ENCODE results near the gene MTUS2. TPM values are rescaled to one million over a fixed set of nuclear protein-coding genes. Genes with fewer than 3 reads are reported as not detected.

Gene MTUS2
- polyA plus RNA-seq, 1 donor from 2014 or later, result 4.4 TPM

DNA sequence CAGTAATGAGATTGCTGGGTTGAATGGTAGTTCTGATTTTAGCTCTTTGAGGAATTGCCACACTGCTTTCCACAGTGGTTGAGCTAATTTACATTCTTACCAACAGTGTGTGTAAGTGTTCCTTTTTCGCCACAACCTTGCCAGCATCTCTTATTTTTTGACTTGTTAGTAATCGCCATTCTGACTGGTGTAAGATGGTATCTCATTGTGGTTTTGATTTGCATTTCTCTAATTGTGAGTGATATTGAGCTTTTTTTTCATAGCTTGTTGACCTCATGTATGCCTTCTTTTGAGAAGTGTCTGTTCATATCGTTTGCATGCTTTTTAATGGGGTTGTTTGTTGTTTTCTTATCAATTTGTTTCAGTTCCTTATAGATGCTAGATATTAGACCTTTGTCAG is 245.0 kb downstream of the MTUS2 start:
- no peaks in the 10 kb centered on the region for H3K9me3 ChIP-seq (ENCODE audit: low read length)
- H3K9ac ChIP-seq (ENCODE audit: low read length), result no peak overlapping the region
- H3K79me2 ChIP-seq (replicated peaks; ENCODE audit: insufficient read depth, low read length), result no peaks in the 10 kb centered on the region
- no peak overlapping the region for H3K27ac ChIP-seq (ENCODE audit: low read length)
- H3K4me3 ChIP-seq (ENCODE audit: low read length), result no peak overlapping the region
- TF ChIP-seq EZH2 (IDR thresholded peaks at IDR 0.05; ENCODE audit: borderline replicate concordance, insufficient read depth, low read length, poor library complexity, severe bottlenecking) (no peak), POLR2AphosphoS5 (IDR thresholded peaks at IDR 0.05) (no peak), MXI1 (conservative IDR thresholded peaks at IDR 0.05; ENCODE audit: poor library complexity, severe bottlenecking) (no peak), EP300 (conservative IDR thresholded peaks at IDR 0.05; ENCODE audit: poor library complexity, severe bottlenecking) (no peak), SMC3 (conservative IDR thresholded peaks at IDR 0.05; ENCODE audit: poor library complexity) (no peak), TAF1 (IDR thresholded peaks at IDR 0.05; ENCODE audit: low read depth) (no peak), RAD21 (conservative IDR thresholded peaks at IDR 0.05) (no peak)
- TF ChIP-seq, protein P1, sequence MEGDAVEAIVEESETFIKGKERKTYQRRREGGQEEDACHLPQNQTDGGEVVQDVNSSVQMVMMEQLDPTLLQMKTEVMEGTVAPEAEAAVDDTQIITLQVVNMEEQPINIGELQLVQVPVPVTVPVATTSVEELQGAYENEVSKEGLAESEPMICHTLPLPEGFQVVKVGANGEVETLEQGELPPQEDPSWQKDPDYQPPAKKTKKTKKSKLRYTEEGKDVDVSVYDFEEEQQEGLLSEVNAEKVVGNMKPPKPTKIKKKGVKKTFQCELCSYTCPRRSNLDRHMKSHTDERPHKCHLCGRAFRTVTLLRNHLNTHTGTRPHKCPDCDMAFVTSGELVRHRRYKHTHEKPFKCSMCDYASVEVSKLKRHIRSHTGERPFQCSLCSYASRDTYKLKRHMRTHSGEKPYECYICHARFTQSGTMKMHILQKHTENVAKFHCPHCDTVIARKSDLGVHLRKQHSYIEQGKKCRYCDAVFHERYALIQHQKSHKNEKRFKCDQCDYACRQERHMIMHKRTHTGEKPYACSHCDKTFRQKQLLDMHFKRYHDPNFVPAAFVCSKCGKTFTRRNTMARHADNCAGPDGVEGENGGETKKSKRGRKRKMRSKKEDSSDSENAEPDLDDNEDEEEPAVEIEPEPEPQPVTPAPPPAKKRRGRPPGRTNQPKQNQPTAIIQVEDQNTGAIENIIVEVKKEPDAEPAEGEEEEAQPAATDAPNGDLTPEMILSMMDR (IDR thresholded peaks at IDR 0.05; ENCODE audit: poor library complexity, severe bottlenecking), result no peak
- TF ChIP-seq, protein P2, sequence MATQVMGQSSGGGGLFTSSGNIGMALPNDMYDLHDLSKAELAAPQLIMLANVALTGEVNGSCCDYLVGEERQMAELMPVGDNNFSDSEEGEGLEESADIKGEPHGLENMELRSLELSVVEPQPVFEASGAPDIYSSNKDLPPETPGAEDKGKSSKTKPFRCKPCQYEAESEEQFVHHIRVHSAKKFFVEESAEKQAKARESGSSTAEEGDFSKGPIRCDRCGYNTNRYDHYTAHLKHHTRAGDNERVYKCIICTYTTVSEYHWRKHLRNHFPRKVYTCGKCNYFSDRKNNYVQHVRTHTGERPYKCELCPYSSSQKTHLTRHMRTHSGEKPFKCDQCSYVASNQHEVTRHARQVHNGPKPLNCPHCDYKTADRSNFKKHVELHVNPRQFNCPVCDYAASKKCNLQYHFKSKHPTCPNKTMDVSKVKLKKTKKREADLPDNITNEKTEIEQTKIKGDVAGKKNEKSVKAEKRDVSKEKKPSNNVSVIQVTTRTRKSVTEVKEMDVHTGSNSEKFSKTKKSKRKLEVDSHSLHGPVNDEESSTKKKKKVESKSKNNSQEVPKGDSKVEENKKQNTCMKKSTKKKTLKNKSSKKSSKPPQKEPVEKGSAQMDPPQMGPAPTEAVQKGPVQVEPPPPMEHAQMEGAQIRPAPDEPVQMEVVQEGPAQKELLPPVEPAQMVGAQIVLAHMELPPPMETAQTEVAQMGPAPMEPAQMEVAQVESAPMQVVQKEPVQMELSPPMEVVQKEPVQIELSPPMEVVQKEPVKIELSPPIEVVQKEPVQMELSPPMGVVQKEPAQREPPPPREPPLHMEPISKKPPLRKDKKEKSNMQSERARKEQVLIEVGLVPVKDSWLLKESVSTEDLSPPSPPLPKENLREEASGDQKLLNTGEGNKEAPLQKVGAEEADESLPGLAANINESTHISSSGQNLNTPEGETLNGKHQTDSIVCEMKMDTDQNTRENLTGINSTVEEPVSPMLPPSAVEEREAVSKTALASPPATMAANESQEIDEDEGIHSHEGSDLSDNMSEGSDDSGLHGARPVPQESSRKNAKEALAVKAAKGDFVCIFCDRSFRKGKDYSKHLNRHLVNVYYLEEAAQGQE (IDR thresholded peaks at IDR 0.05; ENCODE audit: borderline replicate concordance), result no peak
- H3F3A ChIP-seq (ENCODE audit: insufficient read depth, low read length, poor library complexity, severe bottlenecking), result no peaks in the 10 kb centered on the region
- H3K36me3 ChIP-seq (ENCODE audit: insufficient read depth, low read length), result no peaks in the 10 kb centered on the region
- no peak overlapping the region for H2AFZ ChIP-seq (ENCODE audit: low read depth, low read length)
- H3K27me3 ChIP-seq (ENCODE audit: insufficient read depth, low read depth, low read length), result no peaks in the 10 kb centered on the region
- H3K4me2 ChIP-seq (ENCODE audit: low read length), result no peak overlapping the region
- no peaks in the 10 kb centered on the region for H4K20me1 ChIP-seq (ENCODE audit: insufficient read depth)
- H3K9me2 ChIP-seq (ENCODE audit: insufficient read depth, low read length), result no peaks in the 10 kb centered on the region

DNA sequence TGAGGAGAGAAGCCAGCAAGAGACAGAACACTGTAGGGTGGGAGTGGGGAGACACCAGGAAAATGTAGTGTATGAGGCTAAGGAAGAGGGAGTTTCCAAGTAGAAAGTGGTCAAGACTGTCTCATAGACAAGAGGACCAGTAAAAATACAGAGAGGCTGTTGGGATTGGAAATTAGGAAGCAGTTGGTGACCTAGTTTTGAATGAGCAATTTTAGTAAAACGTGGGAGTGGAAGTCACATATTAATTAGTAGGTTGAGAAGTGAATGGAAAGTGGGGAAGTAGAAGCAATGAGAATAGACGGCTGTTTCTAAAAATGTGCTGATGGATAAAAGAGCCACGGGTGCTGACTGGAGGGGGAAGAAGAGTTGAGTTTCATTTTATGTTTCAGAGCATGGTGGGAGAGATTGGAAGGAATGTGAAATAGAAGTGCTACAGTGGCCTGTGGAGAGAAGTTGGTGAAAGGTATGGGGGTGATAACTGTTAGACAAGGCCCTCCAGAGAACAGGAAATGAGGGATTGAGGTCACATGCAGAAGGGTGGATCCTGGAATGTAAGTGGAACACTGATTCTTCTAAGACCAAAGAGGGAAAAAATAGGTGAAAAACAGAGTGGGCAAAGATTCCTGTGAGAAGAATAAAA is 247.3 kb downstream of the MTUS2 start:
- Histone ChIP-seq H3K27ac (ENCODE audit: low read length) (no peak overlapping the region), H3K4me2 (ENCODE audit: low read length) (no peak overlapping the region), H3K79me2 (replicated peaks; ENCODE audit: insufficient read depth, low read length) (no peaks in the 10 kb centered on the region), H2AFZ (ENCODE audit: low read depth, low read length) (no peak overlapping the region), H3K36me3 (ENCODE audit: insufficient read depth, low read length) (no peaks in the 10 kb centered on the region), H3F3A (ENCODE audit: insufficient read depth, low read length, poor library complexity, severe bottlenecking) (no peaks in the 10 kb centered on the region), H3K9me3 (ENCODE audit: low read length) (no peaks in the 10 kb centered on the region), H3K4me3 (ENCODE audit: low read length) (no peak overlapping the region), H3K27me3 (ENCODE audit: insufficient read depth, low read depth, low read length) (no peaks in the 10 kb centered on the region), H4K20me1 (ENCODE audit: insufficient read depth) (no peaks in the 10 kb centered on the region), H3K9me2 (ENCODE audit: insufficient read depth, low read length) (no peaks in the 10 kb centered on the region), H3K9ac (ENCODE audit: low read length) (no peak overlapping the region)
- TF ChIP-seq TAF1 (IDR thresholded peaks at IDR 0.05; ENCODE audit: low read depth) (no peak), SMC3 (conservative IDR thresholded peaks at IDR 0.05; ENCODE audit: poor library complexity) (no peak), RAD21 (conservative IDR thresholded peaks at IDR 0.05) (no peak), MXI1 (conservative IDR thresholded peaks at IDR 0.05; ENCODE audit: poor library complexity, severe bottlenecking) (no peak), POLR2AphosphoS5 (IDR thresholded peaks at IDR 0.05) (no peak), EP300 (conservative IDR thresholded peaks at IDR 0.05; ENCODE audit: poor library complexity, severe bottlenecking) (no peak), EZH2 (IDR thresholded peaks at IDR 0.05; ENCODE audit: borderline replicate concordance, insufficient read depth, low read length, poor library complexity, severe bottlenecking) (no peak)
- TF ChIP-seq, protein P2 (IDR thresholded peaks at IDR 0.05; ENCODE audit: borderline replicate concordance), result no peak
- TF ChIP-seq, protein P1 (IDR thresholded peaks at IDR 0.05; ENCODE audit: poor library complexity, severe bottlenecking), result no peak

Data from neural cell (in vitro differentiated cells).